ENCODE results near the gene GPX5. TPM values are rescaled to one million over a fixed set of nuclear protein-coding genes. Genes with fewer than 3 reads are reported as not detected.

The GPX5 gene
- total RNA-seq, 1 experiment from 2014 or later, result not detected

DNA sequence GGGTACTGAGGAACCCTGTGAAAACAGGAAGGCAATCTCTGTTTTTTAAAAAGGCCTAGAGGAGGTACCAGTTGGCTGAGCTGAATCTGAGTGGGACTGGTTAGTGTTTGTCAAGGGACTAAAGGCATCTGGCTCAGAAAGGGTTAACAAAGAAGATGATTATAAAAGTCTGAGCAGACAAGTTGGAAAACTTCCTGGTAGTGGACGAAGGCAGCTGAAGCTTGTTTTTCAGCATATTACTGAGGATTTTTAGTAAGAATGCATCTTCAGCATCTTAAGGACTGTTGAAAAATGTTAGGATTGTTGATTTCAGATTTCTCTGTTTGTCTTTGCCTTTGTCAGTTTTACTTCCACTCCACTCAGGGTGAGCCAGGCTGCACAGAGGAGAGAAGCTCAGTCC is 5.1 kb downstream of the GPX5 start:
- H3K27me3 ChIP-seq (ENCODE audit: control insufficient read depth, insufficient read depth, low read length), result peaks cover 18% of the 10 kb centered on the region
- intact Hi-C loops (cut with micrococcal nuclease; ENCODE audit: unreplicated experiment), result no loop called here
- no TSS peak for BruUV-seq (replicated peaks)
- ATAC-seq (no peak), DNase-seq (ENCODE audit: low read depth, low spot score) (no peak)
- H3K9me3 ChIP-seq (ENCODE audit: control insufficient read depth, insufficient read depth, low read depth, low read length), result no peaks in the 10 kb centered on the region
- CTCF ChIA-PET, result no interaction called here
- no peaks in the 10 kb centered on the region for H3K36me3 ChIP-seq (ENCODE audit: control insufficient read depth, insufficient read depth, low read length)
- no peaks in the 10 kb centered on the region for H3K4me1 ChIP-seq (ENCODE audit: control insufficient read depth, insufficient read depth, low read length)
- no peak overlapping the region for H3K27ac ChIP-seq (ENCODE audit: low read length)
- POLR2A ChIA-PET, result no interaction called here
- TF ChIP-seq REST (IDR thresholded peaks at IDR 0.05; ENCODE audit: insufficient read depth in 1 of 2, low read depth in 2 of 2, low read length in 1 of 2), result no peak
- TF ChIP-seq TCF7L2 (IDR thresholded peaks at IDR 0.05; ENCODE audit: low read depth, low read length), result no peak
- TF ChIP-seq POLR2AphosphoS5 (IDR thresholded peaks at IDR 0.05; ENCODE audit: low read depth, low read length), result no peak
- in situ Hi-C loops (cut with HindIII; ENCODE audit: low pct_unique_long_range_greater_than_20kb, low sequenced_read_pairs), result no loop called here
- no peak overlapping the region for H3K4me3 ChIP-seq (ENCODE audit: low read depth in 2 of 2, low read length in 2 of 2)

DNA sequence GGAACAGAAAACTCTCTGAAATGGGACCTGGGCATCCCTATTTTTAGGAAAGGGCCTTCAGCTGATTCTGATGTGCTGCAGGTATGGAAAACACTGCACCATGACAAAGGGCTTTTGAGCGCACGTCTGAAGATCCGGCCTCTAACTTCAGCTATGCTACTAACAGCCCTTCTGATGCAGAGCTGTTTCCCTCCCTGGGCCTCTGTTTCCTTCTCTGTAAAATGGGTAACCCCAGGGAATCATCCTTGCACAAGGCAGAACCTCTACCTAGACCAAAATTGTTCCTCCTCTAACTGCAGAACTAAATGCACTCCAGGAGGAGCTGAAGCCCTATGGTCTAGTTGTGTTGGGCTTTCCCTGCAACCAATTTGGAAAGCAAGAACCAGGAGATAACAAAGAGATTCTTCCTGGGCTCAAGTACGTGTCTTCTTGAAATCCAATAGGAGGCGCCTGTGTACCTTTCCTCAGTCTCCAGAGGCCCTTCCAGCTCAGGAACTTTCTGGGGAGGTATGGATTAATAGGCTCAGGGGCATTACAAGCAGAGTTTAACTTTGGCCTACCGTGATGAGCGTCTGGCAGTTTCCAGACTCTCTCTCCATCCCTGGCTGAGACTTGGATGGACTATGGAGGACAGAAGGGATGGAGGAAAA is 5.9 kb downstream of the GPX5 start:
- CTCF ChIA-PET, result no interaction called here
- Histone ChIP-seq H3K27ac (ENCODE audit: low read length) (no peak overlapping the region), H3K9me3 (ENCODE audit: control insufficient read depth, insufficient read depth, low read depth, low read length) (no peaks in the 10 kb centered on the region), H3K27me3 (ENCODE audit: control insufficient read depth, insufficient read depth, low read length) (peaks cover 15% of the 10 kb centered on the region), H3K4me3 (ENCODE audit: low read depth in 2 of 2, low read length in 2 of 2) (no peak overlapping the region), H3K36me3 (ENCODE audit: control insufficient read depth, insufficient read depth, low read length) (no peaks in the 10 kb centered on the region), H3K4me1 (ENCODE audit: control insufficient read depth, insufficient read depth, low read length) (no peaks in the 10 kb centered on the region)
- TF ChIP-seq CTCF (IDR thresholded peaks at IDR 0.05) (peak; percentile 51), REST (IDR thresholded peaks at IDR 0.05; ENCODE audit: insufficient read depth in 1 of 2, low read depth in 2 of 2, low read length in 1 of 2) (no peak)
- ATAC-seq (peak; percentile 60), DNase-seq (ENCODE audit: low read depth, low spot score) (no peak)
- no TSS peak for BruUV-seq (replicated peaks)
- in situ Hi-C loops (cut with HindIII; ENCODE audit: low pct_unique_long_range_greater_than_20kb, low sequenced_read_pairs), result no loop called here
- POLR2A ChIA-PET, result no interaction called here
- intact Hi-C loops (cut with micrococcal nuclease; ENCODE audit: unreplicated experiment), result no loop called here
